GM19238 (cell line): Measurements from ENCODE around the gene NUP58.

Experiments used
- DNase-seq: peaks from one replicate; pipeline ENCODE4 v3.0.0; 2011; ENCODE audit warnings: low spot score; ENCODE audit not compliant: insufficient read length

NUP58 gene, protein sequence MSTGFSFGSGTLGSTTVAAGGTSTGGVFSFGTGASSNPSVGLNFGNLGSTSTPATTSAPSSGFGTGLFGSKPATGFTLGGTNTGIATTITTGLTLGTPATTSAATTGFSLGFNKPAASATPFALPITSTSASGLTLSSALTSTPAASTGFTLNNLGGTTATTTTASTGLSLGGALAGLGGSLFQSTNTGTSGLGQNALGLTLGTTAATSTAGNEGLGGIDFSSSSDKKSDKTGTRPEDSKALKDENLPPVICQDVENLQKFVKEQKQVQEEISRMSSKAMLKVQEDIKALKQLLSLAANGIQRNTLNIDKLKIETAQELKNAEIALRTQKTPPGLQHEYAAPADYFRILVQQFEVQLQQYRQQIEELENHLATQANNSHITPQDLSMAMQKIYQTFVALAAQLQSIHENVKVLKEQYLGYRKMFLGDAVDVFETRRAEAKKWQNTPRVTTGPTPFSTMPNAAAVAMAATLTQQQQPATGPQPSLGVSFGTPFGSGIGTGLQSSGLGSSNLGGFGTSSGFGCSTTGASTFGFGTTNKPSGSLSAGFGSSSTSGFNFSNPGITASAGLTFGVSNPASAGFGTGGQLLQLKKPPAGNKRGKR

DNA sequence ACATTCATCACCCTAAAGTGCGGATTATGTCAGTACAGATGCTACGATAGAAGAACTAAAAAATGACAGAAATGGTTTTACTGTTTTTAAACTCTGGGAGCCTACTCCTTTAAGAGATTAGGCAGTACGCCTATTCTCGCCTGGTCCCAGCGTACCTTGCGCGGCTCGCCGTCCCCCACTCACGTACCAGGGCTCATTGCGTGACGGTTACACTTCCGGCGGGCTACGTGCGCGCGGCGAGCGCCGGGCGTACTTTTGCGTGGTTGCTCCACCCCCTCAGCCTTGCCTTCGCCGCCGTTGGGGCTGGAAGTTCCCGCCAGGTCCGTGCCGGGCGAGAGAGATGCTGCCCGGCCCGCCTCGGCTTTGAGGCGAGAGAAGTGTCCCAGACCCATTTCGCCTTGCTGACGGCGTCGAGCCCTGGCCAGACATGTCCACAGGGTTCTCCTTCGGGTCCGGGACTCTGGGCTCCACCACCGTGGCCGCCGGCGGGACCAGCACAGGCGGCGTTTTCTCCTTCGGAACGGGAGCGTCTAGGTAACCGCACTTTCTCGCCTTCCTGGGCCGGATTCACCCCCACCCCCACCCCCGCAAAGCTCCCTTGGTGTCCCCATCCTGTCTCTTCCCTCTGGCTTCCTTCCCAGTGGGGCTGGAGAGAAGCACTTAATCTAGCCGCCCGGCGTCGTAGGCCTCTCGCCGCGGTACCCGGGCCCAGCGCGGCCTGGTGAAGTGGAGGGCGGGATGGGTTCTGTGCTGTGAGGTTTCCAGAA lies at the start of gene NUP58:
Gene NUP58 (plus strand): TSS at position 279 of the 767 bp plus-strand sequence. CDS start 149 bp downstream, at position 428.
- peak; percentile 72 for DNase-seq

DNA sequence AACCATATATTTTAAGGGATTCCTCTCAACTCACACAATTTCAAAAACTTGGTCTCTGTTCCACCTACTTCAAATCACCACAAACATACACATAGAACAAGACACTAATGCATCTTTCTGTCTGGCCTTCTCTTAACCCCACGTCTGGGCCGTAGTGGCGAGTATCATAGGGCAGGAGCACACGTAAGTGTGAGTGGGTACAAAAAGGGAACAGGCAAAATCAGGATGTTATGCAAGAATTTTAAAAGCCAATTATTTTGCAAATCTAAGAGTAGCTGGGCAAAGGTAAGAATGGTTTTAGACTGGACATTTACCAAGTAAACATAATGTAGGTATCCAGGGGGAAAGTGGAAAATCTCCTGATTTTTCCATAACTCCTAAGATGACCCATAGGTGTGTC lies 49.2 kb upstream of the NUP58 start:
- DNase-seq: no peak

DNA sequence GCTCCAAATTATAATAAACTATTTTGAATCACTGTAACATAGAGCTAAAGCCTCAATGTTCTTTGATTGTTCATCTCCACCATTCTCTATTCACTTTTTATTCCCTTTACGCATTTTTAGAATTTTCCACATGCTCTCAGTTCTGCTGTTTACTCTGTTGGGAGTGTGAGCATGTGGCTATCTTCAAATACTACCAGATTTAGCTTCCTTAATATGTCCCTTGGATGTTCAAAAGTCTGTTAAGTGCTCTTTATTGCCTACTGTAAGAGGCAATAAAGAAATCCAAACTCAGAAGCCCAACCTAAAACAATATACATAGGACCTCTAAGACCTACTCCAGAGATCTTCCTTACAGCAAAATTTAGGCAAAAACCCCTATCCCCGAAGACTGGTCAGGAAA lies 48.7 kb upstream of the NUP58 start:
- DNase-seq: no peak

DNA sequence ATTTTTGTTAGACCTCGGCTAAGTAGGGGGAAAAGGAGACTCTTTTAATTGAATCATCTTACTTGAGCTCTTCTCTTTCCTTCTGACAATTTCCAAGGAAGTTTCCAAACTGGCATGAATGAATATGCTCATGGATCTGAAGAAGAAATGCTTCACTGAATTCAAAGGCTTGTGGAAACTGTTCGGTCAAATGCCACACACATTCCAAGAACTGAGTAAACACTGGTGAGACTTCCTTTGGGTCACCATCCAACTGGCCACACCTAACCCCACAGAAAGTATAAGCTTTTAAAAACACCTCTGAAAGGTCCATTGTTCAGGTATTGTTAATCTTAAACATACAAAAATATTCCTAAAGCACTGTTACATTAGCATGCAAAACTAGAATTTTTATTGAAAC lies 47.7 kb upstream of the NUP58 start:
- no peak for DNase-seq

DNA sequence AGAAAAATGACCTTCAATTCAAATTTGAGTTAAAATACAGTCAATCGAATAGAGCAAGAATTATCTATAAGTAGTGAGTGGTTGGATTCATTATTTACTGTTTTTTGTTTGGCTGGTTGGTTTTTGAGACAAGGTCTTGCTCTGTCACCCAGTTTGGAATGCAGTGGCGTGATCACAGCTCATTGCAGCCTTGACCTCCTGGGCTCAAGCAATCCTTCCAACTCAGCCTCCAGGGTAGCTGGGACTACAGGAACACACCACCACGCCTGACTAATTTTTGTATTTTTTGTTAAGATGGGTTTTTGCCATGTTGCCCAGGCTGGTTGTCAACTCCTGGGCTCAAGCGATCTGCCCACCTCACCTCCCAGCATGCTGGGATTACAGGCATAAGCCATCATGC lies 39.2 kb upstream of the NUP58 start:
- no peak for DNase-seq

DNA sequence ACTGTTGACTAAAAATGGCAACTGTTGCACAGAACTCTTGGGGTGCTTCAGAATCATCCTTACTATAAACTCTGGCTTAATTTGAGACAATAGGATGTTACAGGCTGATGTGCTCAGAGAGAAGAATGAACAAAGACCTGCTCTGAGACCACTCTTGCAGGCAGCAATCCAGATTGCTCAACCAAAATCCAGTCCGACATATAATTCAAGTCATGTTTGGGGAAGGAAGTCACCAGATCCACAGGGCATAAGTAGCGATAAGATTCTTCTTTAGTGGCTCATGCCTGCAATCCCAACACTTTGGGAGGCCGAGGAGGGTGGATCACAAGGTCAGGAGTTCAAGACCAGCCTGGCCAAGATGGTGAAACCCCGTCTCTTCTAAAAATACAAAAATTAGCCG lies 34.7 kb upstream of the NUP58 start:
- DNase-seq: no peak

DNA sequence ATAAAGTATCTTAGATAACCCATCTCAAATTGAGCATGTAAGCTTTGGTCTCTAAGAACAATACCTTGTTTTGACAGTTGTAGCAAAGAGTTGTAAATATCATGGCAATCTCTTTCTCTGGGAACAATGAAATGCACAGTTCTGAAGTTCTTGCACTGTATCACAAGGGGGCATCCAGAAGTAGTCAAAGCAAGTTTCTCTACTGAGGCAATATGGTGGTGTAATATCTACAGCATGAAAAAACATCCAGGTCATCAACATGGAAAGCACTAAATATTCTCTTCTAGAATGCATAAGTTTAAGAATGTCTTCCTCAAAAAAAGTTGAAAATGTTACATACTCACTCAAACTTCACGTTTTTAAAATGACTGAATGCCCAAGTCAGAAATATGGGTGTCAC lies 33.7 kb upstream of the NUP58 start:
- DNase-seq: no peak

DNA sequence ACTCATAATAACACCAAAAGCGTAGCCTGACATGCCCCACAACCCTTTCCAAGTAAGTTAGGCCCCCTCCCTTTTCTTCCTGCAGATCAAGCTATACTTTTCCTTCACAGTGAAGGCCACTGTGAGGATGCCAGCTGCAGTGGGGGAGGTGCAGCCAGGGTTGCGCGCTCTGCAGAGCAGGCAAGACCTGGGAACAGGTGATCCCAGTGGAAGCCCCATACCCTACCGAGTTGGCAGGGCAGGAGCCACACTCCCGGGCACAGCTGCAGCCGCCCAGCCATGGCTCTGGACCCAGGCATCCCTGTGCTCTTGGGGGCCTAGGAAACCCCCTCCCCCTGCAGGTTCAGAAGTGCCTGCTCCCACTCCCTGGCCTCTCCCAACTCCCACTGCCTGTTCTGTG lies 32.9 kb upstream of the NUP58 start:
- no peak for DNase-seq

DNA sequence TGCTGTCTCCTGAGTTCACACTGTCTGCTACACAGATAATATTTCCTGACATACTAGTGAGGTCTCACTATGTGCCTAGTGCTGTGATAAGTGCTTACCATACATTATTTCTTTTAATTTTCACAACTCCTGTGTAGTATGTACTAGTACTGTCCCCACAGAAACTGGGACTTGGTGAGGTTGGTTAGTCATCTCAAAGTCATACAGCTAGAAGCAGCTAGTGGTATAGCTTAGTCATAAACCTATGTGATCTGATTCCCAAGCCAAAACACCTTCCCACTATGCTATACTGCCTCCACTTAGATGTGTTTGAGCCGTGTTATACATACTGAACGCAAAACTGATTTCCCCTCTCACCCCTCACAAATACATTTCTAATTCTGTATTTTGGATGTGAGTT lies 24.7 kb upstream of the NUP58 start:
- no peak for DNase-seq

DNA sequence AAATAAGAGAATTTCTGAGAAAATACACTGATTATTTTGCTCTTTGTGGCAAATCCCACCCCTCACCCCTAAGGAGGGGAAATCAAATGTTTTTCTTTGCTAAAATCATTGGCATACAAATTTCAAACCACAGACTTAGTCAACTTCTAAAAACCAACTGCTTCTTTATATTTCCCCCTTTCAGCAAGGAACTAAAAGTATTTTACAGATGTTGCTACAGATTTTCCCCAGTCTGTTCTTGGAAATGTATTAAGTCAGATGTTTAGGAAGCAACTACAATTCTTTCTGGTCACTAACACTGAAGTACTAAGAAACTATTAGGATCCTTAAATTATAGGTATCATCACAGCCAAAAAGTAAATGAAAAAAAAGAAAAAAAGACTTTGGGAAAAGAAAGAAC lies 21.0 kb upstream of the NUP58 start:
- DNase-seq: no peak

DNA sequence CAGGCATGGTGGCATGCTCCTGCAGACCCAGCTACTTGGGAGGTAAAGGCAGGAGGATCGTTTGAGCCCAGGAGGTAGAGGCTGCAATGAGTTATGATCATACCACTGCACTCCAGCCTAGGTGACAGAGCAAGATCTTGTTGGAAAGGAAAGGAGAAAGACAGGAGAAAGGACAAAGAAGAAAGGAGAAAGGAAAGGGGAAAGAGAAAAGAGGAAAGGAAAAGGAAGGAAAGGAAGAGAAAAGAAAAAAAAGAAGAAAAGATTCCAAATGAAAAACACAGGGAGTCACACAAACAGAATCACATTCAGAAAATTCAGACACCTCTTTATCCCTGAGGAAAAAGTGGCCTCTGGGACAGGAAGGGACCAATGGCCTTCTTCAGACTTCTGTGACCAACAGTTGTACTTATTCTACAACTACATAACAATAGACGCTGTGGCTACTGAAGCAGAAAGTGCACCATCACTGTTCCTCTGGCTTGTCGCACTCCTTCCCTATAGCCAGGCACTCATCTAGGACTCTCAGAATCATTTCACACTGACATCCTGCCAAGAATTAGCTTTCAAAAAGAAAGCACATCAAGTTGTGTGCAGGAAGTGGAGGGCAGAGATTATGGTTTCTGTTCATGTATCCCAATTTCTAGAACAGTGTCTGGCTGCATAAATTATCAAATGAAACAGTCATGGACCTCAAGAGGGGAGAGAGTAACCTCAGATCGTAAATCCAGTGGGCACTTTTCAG lies 20.1 kb upstream of the NUP58 start:
- DNase-seq: peak; percentile 21

DNA sequence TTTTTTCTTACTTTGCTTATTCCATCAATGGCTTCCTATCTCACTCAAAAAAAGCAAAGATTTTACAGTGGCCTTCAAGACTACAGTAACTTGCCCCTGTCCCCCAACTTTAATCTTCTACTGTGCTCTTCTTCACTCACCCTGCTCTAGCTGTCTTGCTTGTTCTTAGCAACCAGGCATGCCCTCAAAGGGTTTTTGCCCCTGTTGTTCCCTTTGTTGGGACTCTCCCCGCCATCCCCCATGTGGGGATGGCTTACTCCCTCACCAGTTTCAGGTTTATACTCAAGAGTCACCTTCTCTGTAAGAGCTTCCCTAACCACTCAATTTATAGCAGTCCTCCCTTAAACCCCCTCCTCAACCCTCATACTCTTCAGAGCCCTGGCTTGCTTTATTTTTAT lies 19.5 kb upstream of the NUP58 start:
- DNase-seq: no peak

DNA sequence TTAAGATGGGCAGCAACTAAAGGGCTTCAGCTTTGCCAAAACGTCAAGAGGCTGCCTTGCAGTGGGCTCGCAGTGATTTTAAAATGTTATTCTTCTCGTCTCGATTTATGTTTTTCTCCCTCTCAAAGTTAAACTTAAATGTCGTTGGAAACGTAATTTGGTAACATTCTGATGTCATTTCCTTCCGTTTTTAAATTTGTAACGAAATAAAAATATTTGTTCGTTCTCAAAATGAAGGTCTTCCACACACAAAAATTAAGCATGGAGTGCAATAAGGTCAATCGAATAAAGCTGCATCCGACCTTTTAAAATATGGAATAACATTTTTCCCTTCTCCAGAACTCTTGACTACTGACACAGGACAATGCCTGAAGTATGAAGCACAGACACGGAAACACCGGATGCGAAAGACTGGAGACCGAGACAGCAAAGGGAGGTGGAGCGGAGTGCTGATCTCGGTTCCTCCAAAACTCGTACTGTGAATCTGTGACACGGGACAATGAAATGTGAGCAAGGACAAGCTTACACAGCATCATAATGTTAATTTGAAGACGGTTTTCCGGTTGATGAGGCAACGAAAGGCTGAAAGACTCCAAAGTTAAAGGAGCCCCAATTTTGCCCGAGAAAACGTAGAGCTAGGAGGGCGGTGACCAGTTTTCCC lies 15.0 kb upstream of the NUP58 start:
- no peak for DNase-seq

DNA sequence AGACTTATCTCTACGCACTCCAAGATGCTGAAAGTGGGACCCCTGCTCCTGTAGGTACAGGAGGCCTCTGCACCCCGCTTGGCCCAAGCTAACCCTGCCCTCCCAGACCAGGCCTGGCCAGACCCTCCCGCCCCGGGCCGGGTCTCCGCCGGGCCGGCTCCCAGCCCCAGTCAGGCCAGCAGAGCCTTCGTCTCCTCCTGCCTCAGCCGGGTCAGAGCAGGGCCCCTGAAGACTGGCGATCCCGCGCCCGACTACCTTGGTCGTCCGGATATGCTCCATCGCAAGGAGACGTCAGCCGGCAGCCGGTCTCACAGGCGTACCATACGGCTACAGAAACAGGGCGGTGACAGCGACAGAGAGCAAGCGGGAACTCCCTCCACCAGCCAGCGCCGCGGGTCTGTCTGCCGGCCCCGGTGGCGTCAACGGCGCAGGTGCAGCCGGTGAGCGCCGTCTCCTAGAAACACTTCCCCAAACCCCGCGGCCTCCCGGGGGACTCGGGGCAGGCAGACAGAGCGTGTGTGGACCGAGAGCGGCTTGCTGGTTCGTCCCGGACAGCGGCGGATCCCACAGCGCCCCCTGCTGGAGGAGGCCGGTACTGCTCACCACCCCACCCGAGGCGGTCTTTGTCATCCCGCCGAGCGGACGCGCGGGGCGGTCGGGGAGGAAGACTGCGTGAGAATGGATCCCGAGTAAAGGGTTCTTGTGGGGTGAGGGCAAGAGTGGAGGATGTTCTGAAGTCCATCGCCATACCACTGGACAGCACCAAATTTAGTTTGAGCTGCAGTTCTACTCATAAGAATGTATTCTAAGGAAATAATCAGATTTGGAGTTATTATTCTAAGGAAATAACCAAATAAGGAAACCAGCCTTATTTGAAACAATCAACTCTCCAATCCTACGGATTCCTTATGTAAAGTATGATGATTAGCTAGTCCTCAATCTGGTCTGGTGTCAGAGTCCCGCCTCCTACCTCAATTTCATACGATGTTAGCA lies 14.2 kb upstream of the NUP58 start, which contains the start of gene MTMR6:
Gene MTMR6 (minus strand): TSS at position 520 of the 993 bp plus-strand sequence. CDS start 241 bp downstream, at position 279.
- DNase-seq: peak; percentile 92

DNA sequence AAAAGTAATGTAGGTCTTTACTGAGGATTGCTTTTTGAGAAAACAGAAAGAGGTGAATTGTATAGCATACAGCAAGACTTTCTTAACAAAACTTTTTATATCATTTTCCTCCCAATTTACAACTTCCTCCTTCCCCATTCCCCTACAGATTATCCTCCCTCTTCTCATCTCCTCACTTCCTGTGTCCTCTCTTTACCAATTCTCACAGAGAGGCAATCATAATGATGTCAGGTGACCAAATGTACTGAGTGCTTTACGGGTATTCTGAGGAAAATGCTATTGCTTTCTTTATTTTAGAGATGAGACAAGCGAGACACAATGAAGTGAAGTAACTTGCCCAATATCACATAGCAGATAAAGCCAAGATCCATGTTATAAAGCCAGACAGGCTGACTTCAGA lies 12.5 kb upstream of the NUP58 start:
- DNase-seq: no peak

DNA sequence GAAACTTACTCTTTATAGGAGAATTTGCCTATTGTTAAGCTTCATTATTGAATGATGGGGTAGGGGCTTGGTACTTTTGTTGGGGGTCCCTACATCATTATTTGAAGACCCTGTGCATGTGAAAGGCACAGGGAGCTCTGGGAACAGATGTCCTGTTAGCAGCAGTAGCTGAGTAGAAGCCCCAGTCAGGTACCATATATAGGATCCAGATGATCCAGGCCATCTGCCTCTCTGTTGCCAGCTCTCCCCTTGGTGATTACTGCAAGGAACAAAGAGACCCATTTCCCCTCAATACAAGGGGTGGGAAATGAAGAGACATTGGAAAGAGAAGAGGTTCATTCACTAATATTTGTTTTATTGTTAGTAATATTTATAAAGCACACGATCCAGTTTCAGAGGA lies 9.7 kb upstream of the NUP58 start:
- DNase-seq: no peak

DNA sequence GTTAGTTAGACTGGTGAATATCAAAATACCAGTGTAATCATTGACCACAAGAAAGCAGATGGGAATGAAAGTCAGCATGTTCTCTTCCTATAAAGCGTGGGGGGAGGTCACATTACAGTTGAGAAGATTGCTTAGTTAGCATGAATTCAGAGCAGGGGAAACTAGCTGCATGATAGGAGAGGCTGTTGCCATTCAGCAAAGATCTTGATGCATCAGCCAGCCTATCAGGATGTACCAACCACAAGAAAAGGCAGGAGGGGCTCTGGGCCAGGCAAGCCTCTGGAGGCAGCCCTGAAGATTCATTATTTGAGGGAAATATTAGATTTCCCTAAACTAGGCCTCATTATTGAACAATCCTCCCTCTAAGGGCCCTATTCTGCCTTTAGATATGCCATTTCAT lies 9.1 kb upstream of the NUP58 start:
- no peak for DNase-seq

DNA sequence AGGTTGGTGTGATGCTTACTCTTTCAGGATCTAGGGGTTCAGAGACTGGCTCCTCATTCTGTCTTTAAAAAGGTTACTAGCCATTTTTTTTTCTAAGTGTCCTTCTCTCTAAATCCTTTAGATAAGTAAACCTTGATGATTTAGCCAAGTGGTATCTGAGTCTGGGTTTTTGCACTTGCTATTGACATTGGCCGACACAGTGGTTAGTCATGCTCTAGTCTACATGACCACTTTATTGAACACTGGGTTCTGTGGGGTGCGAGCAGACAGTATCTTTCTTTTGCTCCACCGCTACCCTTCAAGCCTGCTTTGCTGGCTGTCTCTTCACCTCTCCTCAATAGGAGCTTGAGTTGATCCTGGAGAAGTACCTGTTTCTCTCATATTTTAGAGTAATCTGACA lies 6.2 kb upstream of the NUP58 start:
- no peak for DNase-seq

DNA sequence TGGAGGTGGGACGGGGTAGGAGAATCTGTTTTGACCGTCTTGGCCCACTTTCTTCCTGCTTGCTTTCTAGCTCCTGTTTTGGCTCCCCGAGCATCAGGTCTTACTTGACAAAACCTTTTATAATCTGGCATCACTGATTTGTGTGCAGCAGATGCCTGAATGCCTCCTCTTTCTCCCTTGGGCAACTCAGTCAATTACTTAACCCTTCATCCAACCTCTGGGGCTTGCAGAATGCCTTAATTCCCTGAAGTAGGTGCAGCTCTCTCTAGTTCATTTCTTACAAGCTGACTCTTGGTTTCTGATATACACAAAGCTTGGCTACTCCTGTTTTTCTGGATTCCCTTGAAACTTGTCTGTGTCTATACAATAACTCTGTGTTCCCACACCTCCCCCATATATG lies 5.7 kb upstream of the NUP58 start:
- DNase-seq: no peak

DNA sequence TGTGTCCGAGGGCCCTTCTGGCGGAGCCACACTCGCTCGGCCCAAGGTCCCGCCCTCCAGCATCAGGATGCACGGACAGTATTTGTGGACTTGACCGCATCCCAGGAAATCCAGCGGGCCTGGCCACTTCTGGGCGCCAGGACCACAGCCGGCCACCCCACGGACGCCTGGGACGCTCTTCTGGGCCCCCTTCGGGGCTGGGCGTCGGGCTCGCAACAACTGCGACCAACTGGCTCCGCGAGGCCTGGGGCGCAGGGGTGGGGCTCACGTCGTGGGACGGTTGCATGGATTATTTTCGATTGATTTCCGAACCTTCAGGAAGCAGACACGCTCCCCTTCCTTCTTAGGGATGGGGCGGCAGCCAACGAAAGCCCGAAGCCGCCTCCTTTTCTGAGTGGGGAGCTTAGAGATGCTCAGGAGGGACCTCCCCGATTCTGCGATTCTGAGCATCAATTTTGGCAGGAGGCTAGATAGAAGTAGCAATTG lies 521 bp upstream of the NUP58 start:
- DNase-seq: no peak
